Measurements from ENCODE around the gene RDH13. TPM values are rescaled to one million over a fixed set of nuclear protein-coding genes. Genes with fewer than 3 reads are reported as not detected.

RDH13 gene
- total and polyA plus RNA-seq, 11 donors, result 29.3 to 60.7 (median 39.4) TPM

- peak overlapping the region in 2 of 12 donors; percentile 6 to 52 for H3K27ac ChIP-seq
- intact Hi-C loops (cut with DNase I), result no loop called here
- ATAC-seq (peak; percentile 42 to 83 (median 76)), DNase-seq (peak; percentile 60 to 85 (median 69))
- WGBS, 4 donors, result 3 to 7% (median 4%) methylated on average over 39 to 55 of the region's 55 CpGs
- no peaks in the 10 kb centered on the region for H3K36me3 ChIP-seq
- H3K4me3 ChIP-seq, result peak overlapping the region in 11 of 12 donors; percentile 18 to 70 (median 54)
- peaks cover 34 to 77% (median 55%) of the 10 kb centered on the region in 9 donors for H3K27me3 ChIP-seq
- H3K4me1 ChIP-seq, result peaks cover 0 to 34% (median 21%) of the 10 kb centered on the region in 12 donors
- TF ChIP-seq POLR2A (IDR thresholded peaks at IDR 0.05), result no peak
- TF ChIP-seq, protein P1, sequence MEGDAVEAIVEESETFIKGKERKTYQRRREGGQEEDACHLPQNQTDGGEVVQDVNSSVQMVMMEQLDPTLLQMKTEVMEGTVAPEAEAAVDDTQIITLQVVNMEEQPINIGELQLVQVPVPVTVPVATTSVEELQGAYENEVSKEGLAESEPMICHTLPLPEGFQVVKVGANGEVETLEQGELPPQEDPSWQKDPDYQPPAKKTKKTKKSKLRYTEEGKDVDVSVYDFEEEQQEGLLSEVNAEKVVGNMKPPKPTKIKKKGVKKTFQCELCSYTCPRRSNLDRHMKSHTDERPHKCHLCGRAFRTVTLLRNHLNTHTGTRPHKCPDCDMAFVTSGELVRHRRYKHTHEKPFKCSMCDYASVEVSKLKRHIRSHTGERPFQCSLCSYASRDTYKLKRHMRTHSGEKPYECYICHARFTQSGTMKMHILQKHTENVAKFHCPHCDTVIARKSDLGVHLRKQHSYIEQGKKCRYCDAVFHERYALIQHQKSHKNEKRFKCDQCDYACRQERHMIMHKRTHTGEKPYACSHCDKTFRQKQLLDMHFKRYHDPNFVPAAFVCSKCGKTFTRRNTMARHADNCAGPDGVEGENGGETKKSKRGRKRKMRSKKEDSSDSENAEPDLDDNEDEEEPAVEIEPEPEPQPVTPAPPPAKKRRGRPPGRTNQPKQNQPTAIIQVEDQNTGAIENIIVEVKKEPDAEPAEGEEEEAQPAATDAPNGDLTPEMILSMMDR (IDR thresholded peaks at IDR 0.05), result no peak
- no peaks in the 10 kb centered on the region for H3K9me3 ChIP-seq
Measured at GRCh38 chr19:55080121-55080967, 17.4 kb upstream of the RDH13 start.

GRCh38 chr19:55079400-55080038 lies 16.6 kb upstream of the RDH13 start:
- Histone ChIP-seq H3K27ac (no peak overlapping the region), H3K27me3 (peaks cover 34 to 74% (median 52%) of the 10 kb centered on the region in 9 donors), H3K9me3 (no peaks in the 10 kb centered on the region), H3K36me3 (no peaks in the 10 kb centered on the region), H3K4me1 (peaks cover 0 to 34% (median 21%) of the 10 kb centered on the region in 12 donors), H3K4me3 (peak overlapping the region in 1 of 12 donors; percentile 70)
- no peak for TF ChIP-seq POLR2A (IDR thresholded peaks at IDR 0.05)
- TF ChIP-seq, protein P1 (IDR thresholded peaks at IDR 0.05), result no peak
- intact Hi-C loops (cut with DNase I), result no loop called here
- WGBS, 4 donors, result 70 to 78% (median 73%) methylated on average over 14 to 19 of the region's 19 CpGs
- no peak for DNase-seq
- ATAC-seq, result no peak

GRCh38 chr19:55078996-55079395 lies 16.0 kb upstream of the RDH13 start:
- ATAC-seq (no peak), DNase-seq (peak in 2 of 5 donors; percentile 4 to 50)
- WGBS, 4 donors, result 68 to 86% (median 74%) methylated on average over 5 of the region's 5 CpGs
- intact Hi-C loops (cut with DNase I), result no loop called here
- peaks cover 34 to 69% (median 47%) of the 10 kb centered on the region in 9 donors for H3K27me3 ChIP-seq
- TF ChIP-seq, protein P1 (IDR thresholded peaks at IDR 0.05), result no peak
- no peak for TF ChIP-seq POLR2A (IDR thresholded peaks at IDR 0.05)
- H3K27ac ChIP-seq, result no peak overlapping the region
- H3K36me3 ChIP-seq, result no peaks in the 10 kb centered on the region
- H3K9me3 ChIP-seq, result no peaks in the 10 kb centered on the region
- no peak overlapping the region for H3K4me3 ChIP-seq
- peaks cover 0 to 34% (median 21%) of the 10 kb centered on the region in 12 donors for H3K4me1 ChIP-seq

DNA sequence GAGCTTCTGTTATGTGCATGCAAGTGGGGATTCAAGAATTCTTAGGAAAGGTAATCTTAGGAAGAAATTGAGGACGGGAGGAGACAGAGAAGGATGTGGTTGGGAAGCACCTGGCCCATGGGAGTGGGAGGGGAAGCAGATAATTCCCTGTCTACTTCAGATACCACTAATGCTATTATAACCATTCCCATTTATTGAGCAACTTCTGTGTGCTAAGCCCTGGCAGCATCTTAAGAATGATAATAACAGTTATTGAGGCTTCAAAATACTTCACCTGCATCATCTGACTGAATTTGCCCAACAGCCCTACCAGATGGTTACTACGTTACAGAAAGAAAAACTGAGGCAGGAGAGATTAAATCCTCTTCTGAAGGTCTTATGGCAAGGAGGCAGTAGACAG lies 14.2 kb upstream of the RDH13 start:
- intact Hi-C loops (cut with DNase I), result no loop called here
- H3K27me3 ChIP-seq, result peaks cover 18 to 56% (median 30%) of the 10 kb centered on the region in 9 donors
- WGBS, 4 donors, result 71 to 83% (median 75%) methylated on average over 2 of the region's 2 CpGs
- H3K4me3 ChIP-seq, result no peak overlapping the region
- H3K27ac ChIP-seq, result no peak overlapping the region
- DNase-seq (no peak), ATAC-seq (no peak)
- H3K4me1 ChIP-seq, result peaks cover 0 to 24% (median 20%) of the 10 kb centered on the region in 12 donors
- TF ChIP-seq, protein P1 (IDR thresholded peaks at IDR 0.05), result no peak
- TF ChIP-seq POLR2A (IDR thresholded peaks at IDR 0.05), result no peak
- no peaks in the 10 kb centered on the region for H3K36me3 ChIP-seq
- H3K9me3 ChIP-seq, result peaks cover 0 to 5% (median 0%) of the 10 kb centered on the region in 12 donors

All from heart left ventricle (tissue), 16 donors.